ENCODE measurements around the gene CHST11. TPM values are rescaled to one million over a fixed set of nuclear protein-coding genes. Genes with fewer than 3 reads are reported as not detected.

Gene CHST11
- total RNA-seq, 1 experiment from 2014 or later = 6.7 TPM

DNA sequence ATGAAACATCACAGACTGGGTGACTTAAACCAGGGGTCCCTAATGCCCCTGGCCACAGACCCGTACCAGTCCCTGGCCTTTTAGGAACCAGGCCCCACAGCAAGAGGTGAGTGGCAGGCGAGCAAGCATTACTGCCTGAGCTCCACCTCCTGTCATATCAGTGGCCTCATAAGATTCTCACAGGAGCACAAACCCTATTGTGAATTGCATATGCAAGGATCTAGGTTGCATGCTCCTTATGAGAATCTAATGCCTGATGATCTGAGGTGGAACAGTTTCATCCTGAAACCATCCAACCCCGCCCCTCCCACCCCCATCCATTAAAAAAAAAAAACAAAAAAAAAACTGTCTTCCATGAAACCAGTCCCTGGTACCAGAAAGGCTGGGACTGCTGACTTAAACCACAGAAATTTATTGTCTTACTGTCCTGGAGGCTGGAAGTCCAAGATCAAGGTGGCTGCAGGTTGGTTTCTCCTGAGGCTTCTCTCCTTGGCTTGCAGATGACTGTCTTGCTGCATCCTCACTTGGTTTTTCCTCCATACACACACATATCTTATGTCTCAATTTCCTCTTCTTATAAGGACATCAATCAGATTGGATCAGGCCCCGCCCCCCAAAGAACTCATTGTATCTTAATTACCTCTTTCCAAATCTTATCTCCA is 235.9 kb downstream of the CHST11 start:
- Mint-ChIP-seq H3K36me3 (ENCODE audit: insufficient read depth in 1 of 3, low read depth in 3 of 3) (peaks cover 7 to 11% (median 9%) of the 10 kb centered on the region in 3 experiments), H3K9me3 (peaks cover 5 to 9% of the 10 kb centered on the region in 2 experiments), H3K4me3 (no peak overlapping the region), H3K4me1 (peaks cover 11 to 13% of the 10 kb centered on the region in 2 experiments), H3K27me3 (ENCODE audit: low read depth) (no peaks in the 10 kb centered on the region; the same call in 1 of the 2 replicates), H3K27ac (no peak overlapping the region)
- Histone ChIP-seq H2AK5ac (ENCODE audit: insufficient read length, low read length) (no peak overlapping the region), H3K27me3 (ENCODE audit: insufficient read depth, low read length) (no peaks in the 10 kb centered on the region), H2BK120ac (ENCODE audit: low read depth, low read length, poor library complexity, severe bottlenecking) (no peak overlapping the region), H2AFZ (ENCODE audit: low read length) (no peak overlapping the region), H3K4me1 (ENCODE audit: insufficient read depth, low read length) (no peaks in the 10 kb centered on the region), H3K4me2 (ENCODE audit: insufficient read depth, insufficient read length, low read length) (no peak overlapping the region), H2BK15ac (ENCODE audit: low read depth, low read length) (no peak overlapping the region), H3K27ac (ENCODE audit: insufficient read length, low read depth, low read length) (no peak overlapping the region), H3K9ac (ENCODE audit: extremely low read depth, insufficient read length, low read length) (no peak overlapping the region), H3K79me1 (ENCODE audit: insufficient read depth, low read depth, low read length, poor library complexity, severe bottlenecking) (peaks cover 2% of the 10 kb centered on the region), H4K91ac (ENCODE audit: insufficient read length, low read depth, low read length) (no peak overlapping the region), H4K20me1 (ENCODE audit: control insufficient read depth, insufficient read depth, insufficient read length) (no peaks in the 10 kb centered on the region), H3K23ac (ENCODE audit: insufficient read length, low read depth, low read length) (no peak overlapping the region), H3K56ac (ENCODE audit: insufficient read length, low read depth, low read length) (no peak overlapping the region), H3K79me2 (ENCODE audit: insufficient read depth, low read length) (no peaks in the 10 kb centered on the region), H4K5ac (ENCODE audit: insufficient read length, low read depth, low read length) (no peak overlapping the region), H3K14ac (ENCODE audit: insufficient read depth, low read length) (no peak overlapping the region), H4K8ac (replicated peaks; ENCODE audit: insufficient read length, low read depth, low read length) (no peak overlapping the region), H3K18ac (ENCODE audit: insufficient read length, low read depth, low read length) (no peak overlapping the region), H3K4ac (ENCODE audit: low read depth, low read length) (no peak overlapping the region), H3K9me3 (ENCODE audit: control insufficient read depth, low read depth, low read length) (no peaks in the 10 kb centered on the region), H2BK12ac (ENCODE audit: insufficient read length, low read depth, low read length) (no peak overlapping the region), H2BK5ac (ENCODE audit: insufficient read length, low read length) (no peak overlapping the region), H3K23me2 (ENCODE audit: insufficient read length, low read depth, low read length, poor library complexity, severe bottlenecking) (no peaks in the 10 kb centered on the region), H3T11ph (ENCODE audit: low read length) (no peak overlapping the region), H2BK20ac (ENCODE audit: low read depth, low read length, poor library complexity, severe bottlenecking) (no peak overlapping the region)
- no peak for DNase-seq
- TF ChIP-seq, protein P1, sequence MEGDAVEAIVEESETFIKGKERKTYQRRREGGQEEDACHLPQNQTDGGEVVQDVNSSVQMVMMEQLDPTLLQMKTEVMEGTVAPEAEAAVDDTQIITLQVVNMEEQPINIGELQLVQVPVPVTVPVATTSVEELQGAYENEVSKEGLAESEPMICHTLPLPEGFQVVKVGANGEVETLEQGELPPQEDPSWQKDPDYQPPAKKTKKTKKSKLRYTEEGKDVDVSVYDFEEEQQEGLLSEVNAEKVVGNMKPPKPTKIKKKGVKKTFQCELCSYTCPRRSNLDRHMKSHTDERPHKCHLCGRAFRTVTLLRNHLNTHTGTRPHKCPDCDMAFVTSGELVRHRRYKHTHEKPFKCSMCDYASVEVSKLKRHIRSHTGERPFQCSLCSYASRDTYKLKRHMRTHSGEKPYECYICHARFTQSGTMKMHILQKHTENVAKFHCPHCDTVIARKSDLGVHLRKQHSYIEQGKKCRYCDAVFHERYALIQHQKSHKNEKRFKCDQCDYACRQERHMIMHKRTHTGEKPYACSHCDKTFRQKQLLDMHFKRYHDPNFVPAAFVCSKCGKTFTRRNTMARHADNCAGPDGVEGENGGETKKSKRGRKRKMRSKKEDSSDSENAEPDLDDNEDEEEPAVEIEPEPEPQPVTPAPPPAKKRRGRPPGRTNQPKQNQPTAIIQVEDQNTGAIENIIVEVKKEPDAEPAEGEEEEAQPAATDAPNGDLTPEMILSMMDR (conservative IDR thresholded peaks at IDR 0.05) = no peak
- WGBS (ENCODE audit: extremely low coverage, insufficient read length, low lambda C conversion rate) = no CpG with 5 or more reads among the region's 4 CpGs
